AG04449 (cell line): ENCODE data around the gene MGAT2.

ENCODE experiments used
- CTCF ChIA-PET: fragments of 350-600 bp; formaldehyde crosslinking; extraction: SDS; loops from one replicate; lab custom pipeline; 2021; ENCODE audit warnings: antibody characterized with exemption; lab: Yijun Ruan, JAX
- POLR2A ChIA-PET: fragments of 400-600, 350-600 bp; formaldehyde crosslinking; extraction: SDS; loops from one replicate; lab custom pipeline; 2020; ENCODE audit warnings: antibody characterized with exemption, inconsistent platforms; lab: Yijun Ruan, JAX
- DNase-seq: peaks from one replicate; pipeline ENCODE4 v3.0.0-alpha.2; 2010; ENCODE audit warnings: low read depth, low spot score
- H3K4me3 ChIP-seq: 2 replicates; pipeline ENCODE4 v1.5.1; 2011; ENCODE audit warnings: low read depth, mild to moderate bottlenecking, control low read depth, low read length
- CTCF ChIP-seq: IDR thresholded peaks from one replicate; pipeline ENCODE4 v1.5.1; 2011; ENCODE audit warnings: mild to moderate bottlenecking, moderate library complexity, low read length, control low read depth, inconsistent platforms; ENCODE audit not compliant: insufficient read depth; ENCODE audit errors: missing control alignments

Gene MGAT2

GRCh38 chr14:49623387-49623786 is 2.8 kb downstream of the MGAT2 start:
- TF ChIP-seq CTCF: no peak
- ChIA-PET CTCF (interaction anchor here (2.0 to 6.6 kb wide), 3 partner anchors 9 to 37 kb away, joined by 7 to 44 read pairs (median 30); partner anchors contain the start of genes DNAAF2 and RPS29), POLR2A (interaction anchor here (0.6 kb wide), 1 partner anchor 18 kb away, joined by 3 read pairs; no protein-coding TSS in a partner anchor)
- peak overlapping the region; percentile 2; the same call in 1 of the 2 replicates for H3K4me3 ChIP-seq
- no peak for DNase-seq

DNA sequence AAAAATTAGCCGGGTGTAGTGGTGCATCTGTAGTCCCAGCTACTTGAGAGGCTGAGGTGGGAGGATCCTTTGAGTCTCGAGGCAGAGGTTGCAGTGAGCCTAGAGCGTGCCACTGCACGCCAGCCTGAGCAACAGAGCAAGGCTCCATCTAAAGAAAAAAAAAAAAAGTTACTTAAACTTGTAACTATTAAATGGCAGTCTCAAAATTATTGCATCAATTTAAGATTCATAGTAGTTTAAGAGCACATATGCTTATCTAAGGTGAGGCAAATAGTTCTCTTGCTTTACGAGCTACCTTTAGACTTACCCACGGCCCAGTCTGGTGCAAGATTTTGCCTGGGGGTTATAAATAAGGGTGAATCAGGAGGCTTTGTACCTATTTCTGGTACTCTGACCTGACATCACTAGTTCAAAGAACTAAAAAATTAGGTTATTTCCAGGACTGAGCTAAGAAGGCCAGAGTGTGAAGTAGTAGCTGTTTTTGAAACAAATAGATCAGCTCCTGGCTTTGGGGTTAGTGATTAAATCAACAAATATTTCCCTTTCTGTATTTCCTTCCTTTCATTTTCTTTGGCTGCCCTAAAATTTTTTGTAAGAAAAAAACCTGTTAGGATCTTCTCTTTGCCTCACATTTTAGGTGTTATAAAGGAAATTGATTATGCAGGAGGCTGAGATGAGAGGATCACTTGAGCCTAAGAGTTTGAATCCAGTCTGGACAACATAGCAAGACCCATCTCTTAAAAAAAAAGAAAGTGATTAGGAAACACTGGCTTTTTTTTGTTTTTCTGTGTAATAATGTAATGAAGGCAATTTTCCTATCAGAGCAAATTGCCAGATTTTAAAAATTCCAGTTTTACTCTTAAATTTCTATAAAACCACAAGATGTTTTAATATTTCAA is 3.6 kb downstream of the MGAT2 start:
- CTCF ChIA-PET: interaction anchor here (1.6 to 6.6 kb wide), 4 partner anchors 8 to 163 kb away, joined by 3 to 44 read pairs (median 18); partner anchors contain the start of genes DNAAF2 and RPS29
- DNase-seq: no peak
- POLR2A ChIA-PET: interaction anchor here (0.6 to 0.9 kb wide), 2 partner anchors 10 to 19 kb away, joined by 3 read pairs; no protein-coding TSS in a partner anchor
- H3K4me3 ChIP-seq: no peak overlapping the region
- no peak for TF ChIP-seq CTCF

GRCh38 chr14:49633640-49634546 is 13.3 kb downstream of the MGAT2 start:
- peak; percentile 56 for DNase-seq
- ChIA-PET POLR2A (interaction anchor here (1.0 to 2.3 kb wide), 7 partner anchors 9 to 228 kb away, joined by 3 to 23 read pairs (median 5); partner anchors contain the start of genes KLHDC2, MGAT2, NEMF and RPL36AL), CTCF (interaction anchor here (0.6 to 2.6 kb wide), 28 partner anchors 9 to 229 kb away, joined by 3 to 44 read pairs (median 5); partner anchors contain the start of genes KLHDC2, MGAT2, NEMF and RPL36AL)
- H3K4me3 ChIP-seq: peak overlapping the region; percentile 81
- peak; percentile 93 for TF ChIP-seq CTCF

DNA sequence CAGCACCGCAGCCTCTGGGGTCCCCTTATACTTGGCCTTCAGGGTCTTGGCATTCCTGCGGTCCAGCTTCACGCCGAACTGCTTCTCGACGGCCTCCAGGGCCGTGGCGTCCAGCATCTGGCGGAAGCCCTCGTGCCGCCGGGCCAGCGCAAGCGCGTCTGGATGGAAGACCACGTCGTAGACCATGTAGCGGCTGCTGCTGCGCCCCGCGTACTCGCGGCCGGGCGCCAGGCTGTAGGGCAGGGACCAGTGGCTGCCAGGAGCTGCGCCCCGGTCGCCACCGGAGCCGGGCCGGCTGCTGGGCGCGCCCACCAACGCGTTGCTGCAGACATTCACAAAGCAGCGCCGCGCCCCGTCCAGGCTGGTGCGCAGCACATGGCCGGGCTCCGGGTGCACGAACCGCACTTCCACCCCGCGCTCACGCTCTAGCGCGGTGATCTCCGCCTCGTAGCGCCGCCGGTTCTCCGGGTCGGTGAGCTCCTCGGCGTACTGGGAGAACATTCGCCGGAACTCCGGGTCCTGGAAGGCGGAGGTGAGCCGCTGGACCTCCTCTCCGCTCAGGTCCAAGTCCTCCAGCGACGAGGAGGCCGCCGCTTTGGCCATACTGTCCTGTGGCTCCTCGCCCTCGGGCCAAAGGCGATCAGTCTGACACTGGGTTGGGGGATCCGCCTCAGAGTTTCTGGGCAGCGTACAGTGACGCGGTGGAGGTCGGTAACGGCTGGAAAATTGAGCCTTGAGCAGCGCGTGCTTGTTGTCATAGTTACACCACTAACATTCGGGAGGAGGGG is 14.1 kb downstream of the MGAT2 start, which contains the start of gene DNAAF2:
Gene DNAAF2 (minus strand): TSS at position 698 of the 788 bp plus-strand sequence. CDS start 95 bp downstream, at position 603.
- no peak for DNase-seq
- ChIA-PET CTCF (interaction anchor here (0.9 to 2.6 kb wide), 23 partner anchors 8 to 228 kb away, joined by 3 to 44 read pairs (median 5); partner anchors contain the start of genes KLHDC2, MGAT2, NEMF and RPL36AL), POLR2A (interaction anchor here (1.0 to 2.3 kb wide), 6 partner anchors 10 to 227 kb away, joined by 3 to 23 read pairs (median 6); partner anchors contain the start of genes KLHDC2, MGAT2, NEMF and RPL36AL)
- no peak for TF ChIP-seq CTCF
- peak within 1 kb of the TSS; percentile 81 for H3K4me3 ChIP-seq

DNA sequence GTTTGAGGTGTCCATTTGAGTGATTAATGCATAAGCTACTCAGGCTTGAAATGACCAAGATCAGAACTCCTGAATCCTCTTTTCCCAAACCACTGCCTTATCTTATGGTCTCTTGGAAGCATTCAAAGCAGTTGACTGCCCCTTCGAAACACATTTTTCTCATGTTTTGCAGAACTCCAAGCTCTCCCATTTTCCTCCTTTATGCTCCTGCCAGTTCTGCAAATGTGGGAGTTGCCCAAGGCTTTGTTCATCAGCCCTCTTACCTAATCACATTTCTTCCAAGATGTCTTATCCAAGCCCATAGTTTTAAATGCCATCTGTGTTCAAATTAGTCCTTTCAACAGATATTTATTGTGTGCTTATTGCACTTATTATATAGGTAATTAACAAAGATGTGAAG is 16.3 kb downstream of the MGAT2 start:
- ChIA-PET CTCF (interaction anchor here (1.7 kb wide), 1 partner anchor 131 kb away, joined by 4 read pairs; the partner anchor contains the start of gene KLHDC2), POLR2A (no interaction called here)
- DNase-seq: no peak
- H3K4me3 ChIP-seq: no peak overlapping the region
- TF ChIP-seq CTCF: no peak
